Activated CD4-positive, CD25-positive, alpha-beta regulatory T cell treated with anti-CD3 and anti-CD28 coated beads, Interleukin-2, amount 50 U/mL, for 16 hours (primary cell): ENCODE measurements around the gene FARP1.
"Not testable (repeated sequence)": the region's sequence is repeated elsewhere in the genome, so short reads cannot be mapped to it uniquely, and the experiment has no call there.

Experiments
- DNase-seq: peaks from one replicate; pipeline ENCODE4 v3.0.0-alpha.2; 2020; ENCODE audit warnings: low read depth, low spot score

FARP1 gene

GRCh38 chr13:98228661-98229341 is 85.9 kb downstream of the FARP1 start:
- DNase-seq = no peak

- DNase-seq = not testable (repeated sequence)
Observed at GRCh38 chr13:98230762-98231161, 87.9 kb downstream of the FARP1 start.

- no peak for DNase-seq
Observed at GRCh38 chr13:98232456-98232855, 89.6 kb downstream of the FARP1 start.

GRCh38 chr13:98233127-98233526 is 90.2 kb downstream of the FARP1 start:
- DNase-seq = no peak

GRCh38 chr13:98234348-98234747 is 91.5 kb downstream of the FARP1 start:
- no peak for DNase-seq

- DNase-seq = no peak
Observed at GRCh38 chr13:98236197-98236596, 93.3 kb downstream of the FARP1 start.

- no peak for DNase-seq
Observed at GRCh38 chr13:98237331-98237730, 94.4 kb downstream of the FARP1 start.

GRCh38 chr13:98239162-98240076 is 96.5 kb downstream of the FARP1 start:
- DNase-seq = no peak

GRCh38 chr13:98240135-98240534 is 97.2 kb downstream of the FARP1 start:
- DNase-seq = no peak

GRCh38 chr13:98240974-98241373 is 98.1 kb downstream of the FARP1 start:
- DNase-seq = no peak

GRCh38 chr13:98241976-98242375 is 99.1 kb downstream of the FARP1 start:
- no peak for DNase-seq

- no peak for DNase-seq
Observed at GRCh38 chr13:98242403-98242802, 99.5 kb downstream of the FARP1 start.

- DNase-seq = no peak
Observed at GRCh38 chr13:98243929-98244272, 101.0 kb downstream of the FARP1 start.

GRCh38 chr13:98246538-98247172 is 103.8 kb downstream of the FARP1 start:
- DNase-seq = no peak

GRCh38 chr13:98251708-98252107 is 108.8 kb downstream of the FARP1 start:
- DNase-seq = no peak

- no peak for DNase-seq
Observed at GRCh38 chr13:98252931-98253470, 110.1 kb downstream of the FARP1 start.

- DNase-seq = no peak
Observed at GRCh38 chr13:98253526-98253925, 110.6 kb downstream of the FARP1 start.

- no peak for DNase-seq
Observed at GRCh38 chr13:98254513-98254912, 111.6 kb downstream of the FARP1 start.

GRCh38 chr13:98258226-98258625 is 115.3 kb downstream of the FARP1 start:
- DNase-seq = no peak

- DNase-seq = no peak
Observed at GRCh38 chr13:98260357-98261164, 117.7 kb downstream of the FARP1 start.

GRCh38 chr13:98261165-98261702 is 118.3 kb downstream of the FARP1 start:
- DNase-seq = no peak
